Activated B cell treated with CpG ODN at 0.5 μM for 24 hours (primary cell): ENCODE results near the gene RBPMS2. TPM values are rescaled to one million over a fixed set of nuclear protein-coding genes. Genes with fewer than 3 reads are reported as not detected.
A peak's percentile ranks its signal among the peaks of the same experiment; 100 is the strongest.

Source experiments
- ATAC-seq: fragments of 200-7000 bp; cut with Tn5 transposase; one replicate; pipeline ENCODE4 v1.10.0; 2021; ENCODE audit warnings: low read depth, mild to moderate bottlenecking, moderate library complexity
- CTCF ChIA-PET: fragments of 350-600 bp; sonication (Branson Sonifier 250); formaldehyde crosslinking; loops from one replicate; lab custom pipeline; 2021; ENCODE audit warnings: antibody characterized with exemption; lab: Charles Lee
- POLR2A ChIA-PET: fragments of 350-600 bp; sonication (Branson Sonifier 250); formaldehyde crosslinking; loops from one replicate; lab custom pipeline; 2021; ENCODE audit warnings: antibody characterized with exemption; lab: Charles Lee
- DNase-seq: peaks from one replicate; pipeline ENCODE4 v3.0.0; 2022
- H3K27ac Mint-ChIP-seq: one replicate; pipeline ENCODE4 v1.8.0; 2020; ENCODE audit warnings: mixed read lengths
- H3K27me3 Mint-ChIP-seq: one replicate; pipeline ENCODE4 v1.8.0; 2021; ENCODE audit warnings: mixed read lengths
- H3K36me3 Mint-ChIP-seq: one replicate; pipeline ENCODE4 v1.8.0; 2021; ENCODE audit warnings: low read depth, mixed read lengths
- H3K4me1 Mint-ChIP-seq: one replicate; pipeline ENCODE4 v1.8.0; 2021; ENCODE audit warnings: mixed read lengths
- H3K4me3 Mint-ChIP-seq: one replicate; pipeline ENCODE4 v1.8.0; 2020; ENCODE audit warnings: mild to moderate bottlenecking, mixed read lengths
- H3K9me3 Mint-ChIP-seq: one replicate; pipeline ENCODE4 v1.8.0; 2020; ENCODE audit warnings: mixed read lengths
- intact Hi-C: fragments of 100-400 bp; cut with micrococcal nuclease; formaldehyde crosslinking; loops from one replicate; pipeline ENCODE4 v1.15.1; 2024
- total RNA-seq: library from RNA; stranded (reverse); gene quantifications from 2 replicates; pipeline ENCODE4 v1.2.3, GENCODE V29; 2022
- TF ChIP-seq, protein P1 (sequence below): fragments of 200-600 bp; IDR thresholded peaks from one replicate; pipeline ENCODE4 v1.8.0; 2022; ENCODE audit warnings: antibody characterized with exemption, mild to moderate bottlenecking

Gene RBPMS2
- total RNA-seq, 1 donor from 2014 or later = 0.93 TPM

DNA sequence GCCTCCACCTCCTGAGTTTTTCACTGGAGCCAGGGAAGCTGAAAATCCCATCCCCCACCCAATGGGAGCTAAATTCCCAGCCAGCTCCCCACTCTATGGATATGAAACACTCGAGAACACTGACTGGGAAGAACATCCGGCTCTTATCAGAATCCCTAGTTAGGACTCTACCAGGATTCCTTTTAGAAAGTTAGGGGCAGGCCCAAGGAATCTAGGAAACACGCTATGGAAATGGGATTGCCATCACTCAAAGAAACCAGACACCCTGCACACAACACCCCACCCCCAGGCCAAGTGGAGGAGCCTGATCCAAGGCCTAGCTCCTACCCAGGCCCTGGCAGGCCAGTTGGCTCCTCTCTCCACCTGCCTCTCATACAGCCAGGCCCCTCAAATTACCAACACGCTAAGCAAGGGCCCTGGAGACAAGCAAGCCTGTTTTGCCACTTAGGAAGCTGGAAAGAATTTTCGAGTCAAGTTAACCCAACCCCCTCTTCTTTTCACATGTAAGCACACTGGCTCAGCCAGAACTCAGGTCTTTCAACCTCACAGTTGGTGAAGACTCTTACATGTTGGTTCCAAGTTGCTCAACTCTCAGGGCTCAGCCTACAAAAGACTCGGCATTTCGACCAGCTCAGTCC is 75.5 kb downstream of the RBPMS2 start:
- H3K4me3 Mint-ChIP-seq = peak overlapping the region; percentile 6
- no peak for ATAC-seq
- no peak for DNase-seq
- TF ChIP-seq, protein P1, sequence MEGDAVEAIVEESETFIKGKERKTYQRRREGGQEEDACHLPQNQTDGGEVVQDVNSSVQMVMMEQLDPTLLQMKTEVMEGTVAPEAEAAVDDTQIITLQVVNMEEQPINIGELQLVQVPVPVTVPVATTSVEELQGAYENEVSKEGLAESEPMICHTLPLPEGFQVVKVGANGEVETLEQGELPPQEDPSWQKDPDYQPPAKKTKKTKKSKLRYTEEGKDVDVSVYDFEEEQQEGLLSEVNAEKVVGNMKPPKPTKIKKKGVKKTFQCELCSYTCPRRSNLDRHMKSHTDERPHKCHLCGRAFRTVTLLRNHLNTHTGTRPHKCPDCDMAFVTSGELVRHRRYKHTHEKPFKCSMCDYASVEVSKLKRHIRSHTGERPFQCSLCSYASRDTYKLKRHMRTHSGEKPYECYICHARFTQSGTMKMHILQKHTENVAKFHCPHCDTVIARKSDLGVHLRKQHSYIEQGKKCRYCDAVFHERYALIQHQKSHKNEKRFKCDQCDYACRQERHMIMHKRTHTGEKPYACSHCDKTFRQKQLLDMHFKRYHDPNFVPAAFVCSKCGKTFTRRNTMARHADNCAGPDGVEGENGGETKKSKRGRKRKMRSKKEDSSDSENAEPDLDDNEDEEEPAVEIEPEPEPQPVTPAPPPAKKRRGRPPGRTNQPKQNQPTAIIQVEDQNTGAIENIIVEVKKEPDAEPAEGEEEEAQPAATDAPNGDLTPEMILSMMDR = no peak
- H3K27ac Mint-ChIP-seq = peak overlapping the region; percentile 21
- peaks cover 83% of the 10 kb centered on the region for H3K4me1 Mint-ChIP-seq
- no peaks in the 10 kb centered on the region for H3K27me3 Mint-ChIP-seq
- intact Hi-C loops = loop anchor here (5.0 kb wide), 1 partner anchor 538 kb away; the partner anchor contains the start of gene PPIB
- peaks cover 11% of the 10 kb centered on the region for H3K36me3 Mint-ChIP-seq
- ChIA-PET CTCF (interaction anchor here (0.6 to 1.3 kb wide), 3 partner anchors 18 to 31 kb away, joined by 3 read pairs; no protein-coding TSS in a partner anchor), POLR2A (interaction anchor here (1.0 kb wide), 1 partner anchor 194 kb away, joined by 3 read pairs; no protein-coding TSS in a partner anchor)
- H3K9me3 Mint-ChIP-seq = no peaks in the 10 kb centered on the region

DNA sequence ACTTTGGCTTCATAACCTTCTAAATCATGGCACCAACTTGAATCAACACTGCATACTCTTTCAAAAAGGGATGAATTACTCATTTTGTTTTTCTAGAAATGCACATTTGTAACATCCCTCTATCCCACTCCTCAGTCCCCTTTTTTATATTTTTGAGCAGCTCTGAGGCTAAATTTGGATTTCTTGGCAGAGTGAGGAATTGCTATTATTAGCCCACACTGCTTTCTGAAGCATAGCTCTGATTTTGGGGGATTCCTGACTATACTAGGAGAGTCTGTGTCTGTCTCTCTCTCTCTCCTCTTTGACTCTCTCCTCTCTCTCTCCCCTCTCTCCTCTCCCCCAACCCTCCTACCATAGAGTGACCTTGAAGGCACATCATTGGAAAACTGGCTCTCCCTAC is 76.6 kb downstream of the RBPMS2 start:
- Mint-ChIP-seq H3K9me3 (no peaks in the 10 kb centered on the region), H3K27me3 (no peaks in the 10 kb centered on the region), H3K4me3 (no peak overlapping the region), H3K36me3 (peaks cover 13% of the 10 kb centered on the region), H3K27ac (peak overlapping the region; percentile 61), H3K4me1 (peaks cover 91% of the 10 kb centered on the region)
- TF ChIP-seq, protein P1 = no peak
- POLR2A ChIA-PET = interaction anchor here (0.6 to 1.0 kb wide), 2 partner anchors 55 to 195 kb away, joined by 3 read pairs; no protein-coding TSS in a partner anchor
- CTCF ChIA-PET = interaction anchor here (1.0 to 2.3 kb wide), 3 partner anchors 12 to 32 kb away, joined by 3 to 10 read pairs (median 5); no protein-coding TSS in a partner anchor
- no peak for ATAC-seq
- intact Hi-C loops = no loop called here
- DNase-seq = no peak

DNA sequence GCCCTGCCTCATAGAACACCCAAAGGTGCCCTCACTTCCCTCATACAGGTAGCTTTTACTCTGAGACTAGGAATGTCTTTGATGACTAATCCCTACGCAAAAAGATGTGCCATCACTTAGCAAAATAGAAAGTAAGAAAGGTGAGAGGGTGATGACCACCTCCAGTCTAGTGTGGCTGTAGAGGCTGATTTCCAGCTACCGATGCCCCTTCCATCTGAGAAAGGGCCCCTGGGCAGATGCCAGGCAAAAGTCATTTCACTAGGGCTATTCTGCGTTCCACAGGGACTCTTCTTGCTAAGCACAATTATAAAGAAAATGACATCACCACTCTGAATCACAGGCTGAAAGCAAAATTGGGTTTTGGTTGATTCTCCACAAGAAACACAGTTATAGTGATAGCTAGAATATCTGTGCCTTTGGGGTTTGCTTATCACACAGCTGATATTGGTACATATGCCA is 77.4 kb downstream of the RBPMS2 start:
- ATAC-seq (no peak), DNase-seq (no peak)
- no peaks in the 10 kb centered on the region for H3K27me3 Mint-ChIP-seq
- no peaks in the 10 kb centered on the region for H3K9me3 Mint-ChIP-seq
- H3K27ac Mint-ChIP-seq = peak overlapping the region; percentile 65
- ChIA-PET CTCF (interaction anchor here (1.0 to 2.3 kb wide), 2 partner anchors 11 to 30 kb away, joined by 5 to 10 read pairs; no protein-coding TSS in a partner anchor), POLR2A (interaction anchor here (0.7 kb wide), 1 partner anchor 76 kb away, joined by 3 read pairs; no protein-coding TSS in a partner anchor)
- intact Hi-C loops = no loop called here
- H3K4me3 Mint-ChIP-seq = no peak overlapping the region
- TF ChIP-seq, protein P1 = no peak
- peaks cover 18% of the 10 kb centered on the region for H3K36me3 Mint-ChIP-seq
- peaks cover 89% of the 10 kb centered on the region for H3K4me1 Mint-ChIP-seq

DNA sequence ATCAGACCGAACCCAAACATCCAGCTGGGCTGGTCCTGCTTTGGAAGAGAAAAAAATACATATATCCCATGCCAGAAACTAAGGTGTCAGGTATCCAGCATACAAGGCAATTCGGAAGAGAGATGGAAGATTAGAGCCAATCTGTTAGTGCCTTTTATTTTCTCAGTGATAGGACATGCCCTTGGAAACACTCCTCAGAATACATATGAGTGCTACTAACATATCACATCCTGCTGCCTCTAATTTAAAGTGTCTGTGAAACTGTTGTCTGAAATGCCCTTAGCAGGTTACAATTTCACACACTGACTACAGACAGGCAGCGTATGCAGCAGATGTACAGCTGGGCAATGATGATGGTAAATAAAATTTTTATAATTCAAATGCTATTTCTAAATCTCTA is 78.9 kb downstream of the RBPMS2 start:
- Mint-ChIP-seq H3K4me3 (peak overlapping the region; percentile 8), H3K9me3 (no peaks in the 10 kb centered on the region)
- intact Hi-C loops = no loop called here

More for the DNA sequence above, 78.9 kb downstream of the RBPMS2 start:
- TF ChIP-seq, protein P1 = no peak
- Mint-ChIP-seq H3K36me3 (peaks cover 20% of the 10 kb centered on the region), H3K27ac (peak overlapping the region; percentile 83), H3K27me3 (no peaks in the 10 kb centered on the region), H3K4me1 (peaks cover 82% of the 10 kb centered on the region)
- DNase-seq = no peak
- ChIA-PET POLR2A (interaction anchor here (0.8 to 1.2 kb wide), 2 partner anchors 151 to 292 kb away, joined by 3 to 4 read pairs; no protein-coding TSS in a partner anchor), CTCF (interaction anchor here (2.5 kb wide), 2 partner anchors 10 to 32 kb away, joined by 16 to 22 read pairs; no protein-coding TSS in a partner anchor)
- ATAC-seq = no peak
